GM19395 (cell line): ENCODE measurements around the gene CEP250.

ENCODE experiments used
- ATAC-seq: cut with Tn5 transposase; IDR thresholded peaks from one replicate; pipeline ENCODE4 v1.9.1; 2021; ENCODE audit warnings: mild to moderate bottlenecking, moderate library complexity; ENCODE audit not compliant: unreplicated experiment

CEP250 gene

GRCh38 chr20:35490736-35491181 lies 35.4 kb downstream of the CEP250 start:
- ATAC-seq = peak; percentile 98

- ATAC-seq = no peak
Observed at GRCh38 chr20:35491823-35492222, 36.4 kb downstream of the CEP250 start.

GRCh38 chr20:35492352-35492751 lies 37.0 kb downstream of the CEP250 start:
- ATAC-seq = no peak

GRCh38 chr20:35496481-35496880 lies 41.1 kb downstream of the CEP250 start:
- ATAC-seq = no peak

GRCh38 chr20:35497320-35497719 lies 41.9 kb downstream of the CEP250 start:
- no peak for ATAC-seq

GRCh38 chr20:35497780-35498189 lies 42.4 kb downstream of the CEP250 start:
- ATAC-seq = no peak

GRCh38 chr20:35499271-35499670 lies 43.9 kb downstream of the CEP250 start:
- ATAC-seq = no peak

GRCh38 chr20:35502352-35502751 lies 47.0 kb downstream of the CEP250 start:
- ATAC-seq = no peak

- ATAC-seq = no peak
Observed at GRCh38 chr20:35503281-35503680, 47.9 kb downstream of the CEP250 start.

GRCh38 chr20:35503841-35504561 lies 48.6 kb downstream of the CEP250 start:
- no peak for ATAC-seq

GRCh38 chr20:35504751-35505150 lies 49.4 kb downstream of the CEP250 start:
- ATAC-seq = no peak

GRCh38 chr20:35506179-35506578 lies 50.8 kb downstream of the CEP250 start:
- no peak for ATAC-seq

GRCh38 chr20:35506872-35507638 lies 51.7 kb downstream of the CEP250 start:
- ATAC-seq = no peak

- no peak for ATAC-seq
Observed at GRCh38 chr20:35508493-35509218, 53.3 kb downstream of the CEP250 start.

GRCh38 chr20:35510951-35511735 lies 55.7 kb downstream of the CEP250 start:
- no peak for ATAC-seq

- ATAC-seq = no peak
Observed at GRCh38 chr20:35511814-35512420, 56.5 kb downstream of the CEP250 start.

GRCh38 chr20:35514371-35514932 lies 59.1 kb downstream of the CEP250 start:
- no peak for ATAC-seq

GRCh38 chr20:35515341-35515740 lies 59.9 kb downstream of the CEP250 start:
- no peak for ATAC-seq

GRCh38 chr20:35515949-35516645 lies 60.7 kb downstream of the CEP250 start:
- no peak for ATAC-seq
